NCI-H526 treated with DMSO at 0.1 percent for 48 hours (cell line): ENCODE results near the gene TRNP1.
A peak's percentile ranks its signal among the peaks of the same experiment; 100 is the strongest.
"Not testable (repeated sequence)": the region's sequence is repeated elsewhere in the genome, so short reads cannot be mapped to it uniquely, and the experiment has no call there.

Experiments
- DNase-seq: peaks from one replicate; lab custom pipeline; 2025; lab: John Stamatoyannopoulos, UW

The TRNP1 gene

GRCh38 chr1:26972821-26973220, 20.7 kb upstream of the TRNP1 start:
- no peak for DNase-seq

- DNase-seq: no peak
Measured at GRCh38 chr1:26976621-26977510, 16.6 kb upstream of the TRNP1 start.

- no peak for DNase-seq
Measured at GRCh38 chr1:26978901-26979300, 14.6 kb upstream of the TRNP1 start.

- DNase-seq: no peak
Measured at GRCh38 chr1:26981146-26981846, 12.2 kb upstream of the TRNP1 start.

- DNase-seq: no peak
Measured at GRCh38 chr1:26983863-26984262, 9.6 kb upstream of the TRNP1 start.

GRCh38 chr1:26984291-26984690, 9.2 kb upstream of the TRNP1 start:
- no peak for DNase-seq

GRCh38 chr1:26986658-26987057, 6.8 kb upstream of the TRNP1 start:
- no peak for DNase-seq

GRCh38 chr1:26989403-26990109, 3.9 kb upstream of the TRNP1 start:
- not testable (repeated sequence) for DNase-seq

- DNase-seq: no peak
Measured at GRCh38 chr1:26991310-26992116, 2.0 kb upstream of the TRNP1 start.

GRCh38 chr1:26994020-26994786, 711 bp downstream of the TRNP1 start:
- DNase-seq: no peak

GRCh38 chr1:26994787-26995517, 1.5 kb downstream of the TRNP1 start:
- peak; percentile 47 for DNase-seq

GRCh38 chr1:26996024-26996423, 2.5 kb downstream of the TRNP1 start:
- no peak for DNase-seq

- no peak for DNase-seq
Measured at GRCh38 chr1:26996665-26997064, 3.2 kb downstream of the TRNP1 start.

- no peak for DNase-seq
Measured at GRCh38 chr1:26998429-26999300, 5.2 kb downstream of the TRNP1 start.

- DNase-seq: no peak
Measured at GRCh38 chr1:26999440-26999987, 6.0 kb downstream of the TRNP1 start.

- DNase-seq: no peak
Measured at GRCh38 chr1:27000090-27000816, 6.8 kb downstream of the TRNP1 start.

- DNase-seq: no peak
Measured at GRCh38 chr1:27000817-27001460, 7.4 kb downstream of the TRNP1 start.
